GM23338 (cell line): ENCODE results near the gene ZNF583.

Source experiments
- CTCF ChIP-seq, 2 experiments: fragments of 200-600 bp in 1 of 2; sonication (generic) in 1 of 2; conservative IDR thresholded peaks; 2 replicates each; pipeline versions ENCODE4 v1.5.1 to v1.6.1; 2016 to 2017; ENCODE audit warnings: antibody characterized with exemption in 2 of 2, low read depth in 2 of 2, mild to moderate bottlenecking in 2 of 2, moderate library complexity in 1 of 2
- EZH2 ChIP-seq: fragments of 200-600 bp; sonication (generic); IDR thresholded peaks from one replicate; pipeline ENCODE4 v1.8.0; 2017; ENCODE audit warnings: antibody characterized with exemption, mild to moderate bottlenecking, low read depth; ENCODE audit not compliant: unreplicated experiment

DNA sequence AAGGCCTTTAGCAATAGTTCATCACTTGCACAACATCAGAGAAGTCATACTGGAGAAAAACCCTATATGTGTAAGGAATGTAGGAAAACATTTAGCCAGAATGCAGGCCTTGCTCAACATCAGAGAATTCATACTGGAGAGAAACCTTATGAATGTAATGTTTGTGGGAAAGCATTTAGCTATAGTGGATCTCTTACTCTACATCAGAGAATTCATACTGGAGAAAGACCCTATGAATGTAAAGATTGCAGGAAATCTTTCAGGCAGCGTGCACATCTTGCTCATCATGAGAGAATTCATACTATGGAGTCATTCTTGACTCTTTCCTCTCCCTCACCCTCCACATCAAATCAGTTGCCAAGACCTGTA, 19.8 kb downstream of the ZNF583 start:
- TF ChIP-seq CTCF (conservative IDR thresholded peaks at IDR 0.05; ENCODE audit: low read depth in 2 of 2), result no peak
- TF ChIP-seq EZH2, result no peak
